Heart right ventricle (tissue), 16 donors: ENCODE measurements around the gene SMIM35. TPM values are rescaled to one million over a fixed set of nuclear protein-coding genes. Genes with fewer than 3 reads are reported as not detected.
A peak's percentile ranks its signal among the peaks of the same experiment; 100 is the strongest.

Experiments used
- ATAC-seq, 8 donors: fragments of 200-7000 bp; cut with Tn5 transposase; one replicate each; pipeline ENCODE4 v1.9.1; 2020; ENCODE audit warnings: mild to moderate bottlenecking in 8 of 8, moderate library complexity in 8 of 8, moderate number of reproducible peaks in 1 of 8
- DNase-seq, 2 donors: peaks; one replicate each; pipeline ENCODE4 v3.0.0-alpha.2; 2020
- H3K27ac ChIP-seq, 10 donors: fragments of 200-600 bp; sonication (generic) in 2 of 10; one replicate each; pipeline versions ENCODE4 v1.5.0 to v1.8.0; 2020 to 2022; ENCODE audit warnings: mild to moderate bottlenecking in 3 of 10
- H3K27me3 ChIP-seq, 7 donors: fragments of 200-600 bp; one replicate each; pipeline ENCODE4 v1.8.0; 2021 to 2022; ENCODE audit warnings: mild to moderate bottlenecking in 2 of 7
- H3K36me3 ChIP-seq, 9 donors: fragments of 200-600 bp; sonication (generic) in 1 of 9; one replicate each; pipeline versions ENCODE4 v1.5.0 to v1.8.0; 2020 to 2022; ENCODE audit warnings: mild to moderate bottlenecking in 2 of 9
- H3K4me1 ChIP-seq, 9 donors: fragments of 200-600 bp; sonication (generic) in 1 of 9; one replicate each; pipeline versions ENCODE4 v1.5.0 to v1.8.0; 2020 to 2022; ENCODE audit warnings: mild to moderate bottlenecking in 4 of 9
- H3K4me3 ChIP-seq, 10 donors: fragments of 200-600 bp; sonication (generic) in 2 of 10; one replicate each; pipeline versions ENCODE4 v1.5.0 to v1.8.0; 2020 to 2022; ENCODE audit warnings: mild to moderate bottlenecking in 7 of 10, moderate library complexity in 2 of 10
- H3K9me3 ChIP-seq, 11 donors: fragments of 200-600 bp in 10 of 11; sonication (generic) in 2 of 11; one replicate each; pipeline versions ENCODE4 v1.5.0 to v1.8.0; 2013 to 2022; ENCODE audit warnings: mild to moderate bottlenecking in 2 of 11, control low read depth in 1 of 11, moderate library complexity in 1 of 11
- WGBS, 2 donors: extraction: QIAGEN DNeasy Blood & Tissue Kit; methylation state at CpG; one replicate each; pipeline ENCODE4 v1.1.7; 2013; ENCODE audit warnings: inconsistent platforms in 1 of 2; 5-methylcytosine and 5-hydroxymethylcytosine counted together
- intact Hi-C, 10 donors: fragments of 100-400 bp; cut with DNase I; formaldehyde crosslinking; loops; one replicate each; pipeline versions ENCODE4 v1.11.1 to v1.14.2; 2022
- polyA plus RNA-seq, 2 donors: library from polyadenylated mRNA; stranded (reverse); fragments of 200-250 nt; gene quantifications; one replicate each; pipeline ENCODE4 v1.2.3, GENCODE V29; 2013
- total RNA-seq, 10 donors: library from RNA; stranded (reverse); fragmentation: NEBNext Ultra II Directional in 3 of 10; extraction: Animal tissue kit (Norgen Biotek cat#: 25700) in 3 of 10; gene quantifications; one replicate each; pipeline versions ENCODE4 v1.2.1 to v1.2.4, GENCODE V29; 2021 to 2023
- TF ChIP-seq, protein P1 (sequence below), 9 donors: fragments of 200-600 bp; sonication (generic) in 2 of 9; IDR thresholded peaks; one replicate each; pipeline versions ENCODE4 v1.5.0 to v1.8.0; 2021 to 2022; ENCODE audit warnings: antibody characterized with exemption in 9 of 9, mild to moderate bottlenecking in 5 of 9, moderate library complexity in 1 of 9
- donor health status: Arrhythmogenic right ventricular cardiomyopathy.
- donor health status: ischemic (EF 13 %, LVEDD 7.1; RV severe dilation, severe dysfunction).
- donor health status: healthy with polysubstance abuse.
- donor health status: DM: no; HTN: yes; CAD: no.
- donor health status: DM: no; HTN: no; CAD: no.
- donor health status: ischemic (EF 25% LVEDD 6.9; RV normal size, moderate dysfunction).
- donor health status: ischemic (EF 25% LVEDD 5.7; RV mildly dilated, moderate dysfunction).
- donor health status: healthy.
- donor health status: DM: yes; HTN: yes; CAD: no.
- donor health status: Ischemic cardiomyopathy.
- donor health status: ischemic (EF 35%, LVEDD 5.7; RV mildly dilated, moderate dysfunction).
- donor health status: nonischemic (EF 11% LVEDD 7.7; RV severe dilation, severe dysfunction).
- donor health status: DM: yes; HTN: yes; CAD: no.
- donor health status: PGD.
- donor health status: ischemic (EF 29% LVEDD 5.4; RV normal size, mild dysfunction).
- donor health status: nonischemic (EF 23%, LVEDD 6.1; RV moderate dilation, normal function).

The SMIM35 gene
- total and polyA plus RNA-seq, 12 donors = not detected

DNA sequence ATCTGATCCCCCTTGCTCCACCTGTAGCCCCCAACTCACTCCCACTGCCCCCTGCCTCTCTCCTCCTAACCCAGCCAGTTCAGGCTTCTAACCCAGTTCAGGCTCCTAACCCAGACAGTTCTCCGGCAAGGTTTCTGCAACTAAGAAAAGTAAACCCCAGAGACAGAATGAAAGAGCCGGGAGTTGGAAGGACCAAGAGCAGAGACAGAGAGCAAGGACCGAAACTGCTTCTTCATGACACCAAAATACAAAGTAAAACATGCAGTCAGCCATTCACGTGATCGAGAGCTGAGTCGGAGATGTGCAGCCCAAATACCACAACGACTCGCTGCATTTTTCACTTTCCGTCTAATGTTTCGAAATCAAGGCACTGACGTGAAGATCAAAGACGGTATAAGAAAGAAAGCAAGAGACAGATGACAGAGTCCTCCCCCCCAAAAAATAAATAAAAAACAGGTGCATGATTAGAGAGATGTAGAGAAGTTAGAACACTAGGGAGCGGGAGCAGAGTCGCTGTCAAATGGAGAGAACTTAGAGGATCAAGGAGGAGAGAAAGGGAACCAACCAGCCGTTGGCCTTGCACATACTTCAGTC lies 99.7 kb downstream of the SMIM35 start:
- H3K27ac ChIP-seq = peak overlapping the region in 5 of 10 donors; percentile 29 to 98 (median 72)
- WGBS, 2 donors = 79 to 87% methylated on average over 15 of the region's 15 CpGs
- intact Hi-C loops = no loop called here
- H3K27me3 ChIP-seq = peaks cover 0 to 38% (median 9%) of the 10 kb centered on the region in 7 donors
- peaks cover 0 to 6% (median 0%) of the 10 kb centered on the region in 11 donors for H3K9me3 ChIP-seq
- peaks cover 0 to 39% (median 11%) of the 10 kb centered on the region in 9 donors for H3K4me1 ChIP-seq
- H3K4me3 ChIP-seq = peak overlapping the region in 9 of 10 donors; percentile 8 to 84 (median 59)
- TF ChIP-seq, protein P1, sequence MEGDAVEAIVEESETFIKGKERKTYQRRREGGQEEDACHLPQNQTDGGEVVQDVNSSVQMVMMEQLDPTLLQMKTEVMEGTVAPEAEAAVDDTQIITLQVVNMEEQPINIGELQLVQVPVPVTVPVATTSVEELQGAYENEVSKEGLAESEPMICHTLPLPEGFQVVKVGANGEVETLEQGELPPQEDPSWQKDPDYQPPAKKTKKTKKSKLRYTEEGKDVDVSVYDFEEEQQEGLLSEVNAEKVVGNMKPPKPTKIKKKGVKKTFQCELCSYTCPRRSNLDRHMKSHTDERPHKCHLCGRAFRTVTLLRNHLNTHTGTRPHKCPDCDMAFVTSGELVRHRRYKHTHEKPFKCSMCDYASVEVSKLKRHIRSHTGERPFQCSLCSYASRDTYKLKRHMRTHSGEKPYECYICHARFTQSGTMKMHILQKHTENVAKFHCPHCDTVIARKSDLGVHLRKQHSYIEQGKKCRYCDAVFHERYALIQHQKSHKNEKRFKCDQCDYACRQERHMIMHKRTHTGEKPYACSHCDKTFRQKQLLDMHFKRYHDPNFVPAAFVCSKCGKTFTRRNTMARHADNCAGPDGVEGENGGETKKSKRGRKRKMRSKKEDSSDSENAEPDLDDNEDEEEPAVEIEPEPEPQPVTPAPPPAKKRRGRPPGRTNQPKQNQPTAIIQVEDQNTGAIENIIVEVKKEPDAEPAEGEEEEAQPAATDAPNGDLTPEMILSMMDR (IDR thresholded peaks at IDR 0.05) = no peak
- ATAC-seq = no peak
- peaks cover 0 to 46% (median 0%) of the 10 kb centered on the region in 9 donors for H3K36me3 ChIP-seq
- no peak for DNase-seq

DNA sequence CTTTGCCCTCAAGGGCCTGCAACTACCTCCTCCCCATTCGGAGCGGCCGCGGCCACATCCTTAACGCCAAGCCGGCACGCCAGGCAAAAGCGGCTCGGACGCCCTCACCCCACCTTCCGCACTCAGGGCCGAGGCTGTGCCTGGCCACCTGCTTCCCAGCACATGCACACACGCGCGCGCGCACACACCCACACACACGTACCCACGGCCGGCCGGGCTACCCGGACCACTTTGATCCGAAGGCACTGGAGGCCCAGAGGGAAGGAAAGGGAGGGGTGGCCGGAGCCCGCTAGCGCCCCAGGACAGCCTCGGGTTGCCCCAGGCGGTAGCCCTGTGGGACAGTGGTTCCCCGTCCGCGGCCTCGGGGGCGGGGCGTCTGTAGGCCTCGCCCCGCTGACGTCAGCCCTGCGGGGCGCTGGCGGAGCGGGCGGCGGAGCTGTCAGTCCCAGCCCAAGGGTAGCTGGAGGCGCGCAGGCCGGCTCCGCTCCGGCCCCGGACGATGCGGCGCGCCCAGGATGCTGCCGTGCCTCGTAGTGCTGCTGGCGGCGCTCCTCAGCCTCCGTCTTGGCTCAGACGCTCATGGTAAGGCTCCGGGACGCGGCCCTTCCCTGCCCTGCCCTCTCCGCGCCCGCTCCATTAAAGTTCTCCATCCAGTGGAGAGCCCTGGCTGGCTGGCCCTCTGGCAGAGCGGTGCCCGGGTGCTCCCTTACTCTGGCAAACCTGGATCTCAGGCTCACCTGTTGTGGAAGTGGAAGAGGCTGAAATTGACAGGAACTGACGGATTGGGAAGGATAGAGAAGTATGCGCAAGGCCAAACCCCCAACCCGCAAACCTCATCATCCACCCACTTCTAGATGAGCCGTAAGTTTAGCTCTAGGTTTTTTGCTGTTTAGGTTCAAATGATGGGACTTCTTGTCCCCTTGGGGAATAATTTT lies 100.5 kb downstream of the SMIM35 start, which contains the start of gene IL10RA:
Gene IL10RA (plus strand): TSS at position 442 of the 935 bp plus-strand sequence. CDS start 74 bp downstream, at position 516.
- peak within 1 kb of the TSS in 9 of 10 donors; percentile 42 to 84 (median 59) for H3K4me3 ChIP-seq
- H3K27me3 ChIP-seq = peaks cover 0 to 38% (median 10%) of the 10 kb centered on the region in 7 donors
- ATAC-seq (peak; percentile 96 to 99 (median 96)), DNase-seq (peak; percentile 74 to 88)
- peaks cover 0 to 31% (median 11%) of the 10 kb centered on the region in 9 donors for H3K4me1 ChIP-seq
- H3K36me3 ChIP-seq = peaks cover 0 to 37% (median 0%) of the 10 kb centered on the region in 9 donors
- 3 to 4% methylated on average over 64 to 71 of the region's 71 CpGs for WGBS, 2 donors
- TF ChIP-seq, protein P1 (IDR thresholded peaks at IDR 0.05) = peak in 1 of 9 donors; percentile 12
- peaks cover 0 to 6% (median 0%) of the 10 kb centered on the region in 11 donors for H3K9me3 ChIP-seq
- peak within 1 kb of the TSS in 8 of 10 donors; percentile 38 to 98 (median 68) for H3K27ac ChIP-seq
- intact Hi-C loops = no loop called here

DNA sequence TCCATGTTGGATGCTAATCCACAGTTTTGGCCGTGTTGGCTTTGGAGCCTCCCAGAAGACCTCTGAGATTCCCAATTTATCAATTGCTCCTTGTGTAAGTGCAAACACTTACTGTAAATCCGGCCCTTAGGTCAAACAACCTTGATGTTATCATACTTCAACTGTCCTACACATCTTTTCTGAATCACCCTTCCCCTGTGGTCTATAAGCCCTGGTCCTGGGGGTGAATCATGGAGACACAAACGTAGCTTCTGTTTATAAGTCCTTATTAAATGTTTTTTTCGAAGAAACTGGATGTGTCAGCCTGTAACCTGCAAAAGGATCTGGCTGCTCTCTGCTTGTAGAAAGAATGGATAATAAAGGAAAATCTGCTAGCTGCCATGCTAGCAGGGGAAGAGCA lies 102.3 kb downstream of the SMIM35 start:
- peaks cover 0 to 44% (median 11%) of the 10 kb centered on the region in 9 donors for H3K4me1 ChIP-seq
- 72 to 83% methylated on average over 4 of the region's 4 CpGs for WGBS, 2 donors
- TF ChIP-seq, protein P1 (IDR thresholded peaks at IDR 0.05) = no peak
- no peak overlapping the region for H3K27ac ChIP-seq
- intact Hi-C loops = loop anchor here in 1 of 10 donors (5.0 kb wide), 1 partner anchor 633 kb away; no protein-coding TSS in a partner anchor
- H3K27me3 ChIP-seq = peaks cover 0 to 38% (median 10%) of the 10 kb centered on the region in 7 donors
- H3K9me3 ChIP-seq = peaks cover 0 to 6% (median 0%) of the 10 kb centered on the region in 11 donors
- no peak overlapping the region for H3K4me3 ChIP-seq
- DNase-seq (no peak), ATAC-seq (no peak)
- H3K36me3 ChIP-seq = peaks cover 0 to 20% (median 0%) of the 10 kb centered on the region in 9 donors

DNA sequence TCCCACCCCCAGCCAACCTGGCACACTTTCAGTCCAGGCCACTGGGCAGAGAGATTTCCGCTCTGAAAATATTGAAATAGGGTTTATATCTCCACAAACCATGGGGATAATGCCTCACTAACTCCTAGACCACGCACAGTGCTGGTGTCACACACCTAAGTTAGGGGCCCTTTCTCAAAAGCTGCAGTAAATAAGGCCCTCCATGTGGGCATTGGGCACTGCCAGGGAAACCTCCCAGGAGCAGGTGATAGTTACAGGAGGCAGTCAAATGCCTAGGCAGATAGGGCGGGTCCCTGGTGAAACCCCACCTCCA lies 103.6 kb downstream of the SMIM35 start:
- TF ChIP-seq, protein P1 (IDR thresholded peaks at IDR 0.05) = no peak
- Histone ChIP-seq H3K36me3 (peaks cover 0 to 6% (median 0%) of the 10 kb centered on the region in 9 donors), H3K27ac (no peak overlapping the region), H3K27me3 (peaks cover 0 to 28% (median 8%) of the 10 kb centered on the region in 7 donors), H3K4me1 (peaks cover 0 to 50% (median 12%) of the 10 kb centered on the region in 9 donors), H3K4me3 (no peak overlapping the region), H3K9me3 (peaks cover 0 to 6% (median 0%) of the 10 kb centered on the region in 11 donors)
- DNase-seq (no peak), ATAC-seq (no peak)
- WGBS, 2 donors = 93 to 96% methylated on average over 3 of the region's 3 CpGs
- intact Hi-C loops = loop anchor here in 1 of 10 donors (5.0 kb wide), 1 partner anchor 634 kb away; no protein-coding TSS in a partner anchor
